ENCODE results near the gene HIVEP3. TPM values are rescaled to one million over a fixed set of nuclear protein-coding genes. Genes with fewer than 3 reads are reported as not detected.

Gene HIVEP3
- polyA plus RNA-seq, 1 donor (not counting 4 experiments of a cell fraction or from before 2014, with no cell fraction given) = 1.1 TPM

DNA sequence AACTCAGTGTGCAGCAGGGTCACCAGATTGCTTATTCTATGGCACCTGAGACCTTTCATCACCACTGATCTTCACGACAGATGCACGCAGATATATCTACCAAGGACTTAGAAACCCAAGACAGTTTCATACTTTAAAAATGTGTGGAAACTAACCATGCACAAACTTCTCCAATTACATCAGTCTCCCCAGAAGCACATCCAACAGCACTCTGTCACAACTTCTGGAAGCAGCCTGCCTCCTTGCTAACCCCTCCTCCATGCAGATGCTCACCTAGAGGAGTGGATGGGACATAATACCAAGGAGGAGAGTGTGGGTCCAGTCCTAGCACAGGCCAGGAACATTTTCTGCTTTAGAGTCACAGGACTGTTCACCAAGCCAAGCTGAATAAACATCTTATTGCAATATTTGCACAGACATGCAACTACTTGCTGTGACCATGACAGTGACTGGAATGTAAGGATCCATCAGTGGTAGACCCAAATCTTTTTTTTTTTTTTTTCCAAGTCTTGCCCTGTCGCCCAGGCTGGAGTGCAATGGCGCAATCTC is 69.4 kb downstream of the HIVEP3 start:
- Histone ChIP-seq H4K20me1 (ENCODE audit: control insufficient read depth, extremely low read depth, insufficient read depth, low read length) (no peaks in the 10 kb centered on the region), H3K4me3 (ENCODE audit: control insufficient read depth in 2 of 3, extremely low read depth in 1 of 3, insufficient read depth in 2 of 3, low read depth in 1 of 3, low read length in 3 of 3) (no peak overlapping the region), H3K36me3 (ENCODE audit: control insufficient read depth in 2 of 2, extremely low read depth in 1 of 2, insufficient read depth in 2 of 2, low read length in 2 of 2) (no peaks in the 10 kb centered on the region), H3K27ac (ENCODE audit: control insufficient read depth, insufficient read depth, low read length) (no peak overlapping the region), H3K9ac (ENCODE audit: control insufficient read depth, extremely low read depth, insufficient read depth, low read length) (no peak overlapping the region), H3K79me2 (ENCODE audit: control insufficient read depth, insufficient read depth, low read length) (no peaks in the 10 kb centered on the region), H3K27me3 (ENCODE audit: control insufficient read depth, extremely low read depth, insufficient read depth, low read length) (peaks cover 4% of the 10 kb centered on the region), H3K4me1 (ENCODE audit: control insufficient read depth, extremely low read depth, insufficient read depth, low read length) (peaks cover 19% of the 10 kb centered on the region), H3K4me2 (ENCODE audit: control insufficient read depth, extremely low read depth, insufficient read depth, low read depth, low read length) (no peak overlapping the region), H3K9me1 (ENCODE audit: control insufficient read depth, extremely low read depth, insufficient read depth, low read length) (no peaks in the 10 kb centered on the region), H3K9me3 (ENCODE audit: control insufficient read depth, low read depth, low read length) (no peaks in the 10 kb centered on the region), H2AFZ (ENCODE audit: control insufficient read depth, low read length) (no peak overlapping the region)
- dilution Hi-C loops (cut with MboI; ENCODE audit: extremely low pct_ligation_motif_present, low sequenced_read_pairs) = no loop called here
- TF ChIP-seq, protein P1, sequence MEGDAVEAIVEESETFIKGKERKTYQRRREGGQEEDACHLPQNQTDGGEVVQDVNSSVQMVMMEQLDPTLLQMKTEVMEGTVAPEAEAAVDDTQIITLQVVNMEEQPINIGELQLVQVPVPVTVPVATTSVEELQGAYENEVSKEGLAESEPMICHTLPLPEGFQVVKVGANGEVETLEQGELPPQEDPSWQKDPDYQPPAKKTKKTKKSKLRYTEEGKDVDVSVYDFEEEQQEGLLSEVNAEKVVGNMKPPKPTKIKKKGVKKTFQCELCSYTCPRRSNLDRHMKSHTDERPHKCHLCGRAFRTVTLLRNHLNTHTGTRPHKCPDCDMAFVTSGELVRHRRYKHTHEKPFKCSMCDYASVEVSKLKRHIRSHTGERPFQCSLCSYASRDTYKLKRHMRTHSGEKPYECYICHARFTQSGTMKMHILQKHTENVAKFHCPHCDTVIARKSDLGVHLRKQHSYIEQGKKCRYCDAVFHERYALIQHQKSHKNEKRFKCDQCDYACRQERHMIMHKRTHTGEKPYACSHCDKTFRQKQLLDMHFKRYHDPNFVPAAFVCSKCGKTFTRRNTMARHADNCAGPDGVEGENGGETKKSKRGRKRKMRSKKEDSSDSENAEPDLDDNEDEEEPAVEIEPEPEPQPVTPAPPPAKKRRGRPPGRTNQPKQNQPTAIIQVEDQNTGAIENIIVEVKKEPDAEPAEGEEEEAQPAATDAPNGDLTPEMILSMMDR (optimal IDR thresholded peaks at IDR 0.05 in 1 of 3, IDR thresholded peaks at IDR 0.05 in 1 of 3, conservative IDR thresholded peaks at IDR 0.05 in 1 of 3; ENCODE audit: extremely low read depth in 1 of 3, insufficient read depth in 2 of 3, low read length in 3 of 3) = no peak
- no peak for TF ChIP-seq EZH2 (IDR thresholded peaks at IDR 0.05; ENCODE audit: low read length)
- FAIRE-seq (peak; percentile 20), DNase-seq (ENCODE audit: low read depth, low spot score) (no peak)

DNA sequence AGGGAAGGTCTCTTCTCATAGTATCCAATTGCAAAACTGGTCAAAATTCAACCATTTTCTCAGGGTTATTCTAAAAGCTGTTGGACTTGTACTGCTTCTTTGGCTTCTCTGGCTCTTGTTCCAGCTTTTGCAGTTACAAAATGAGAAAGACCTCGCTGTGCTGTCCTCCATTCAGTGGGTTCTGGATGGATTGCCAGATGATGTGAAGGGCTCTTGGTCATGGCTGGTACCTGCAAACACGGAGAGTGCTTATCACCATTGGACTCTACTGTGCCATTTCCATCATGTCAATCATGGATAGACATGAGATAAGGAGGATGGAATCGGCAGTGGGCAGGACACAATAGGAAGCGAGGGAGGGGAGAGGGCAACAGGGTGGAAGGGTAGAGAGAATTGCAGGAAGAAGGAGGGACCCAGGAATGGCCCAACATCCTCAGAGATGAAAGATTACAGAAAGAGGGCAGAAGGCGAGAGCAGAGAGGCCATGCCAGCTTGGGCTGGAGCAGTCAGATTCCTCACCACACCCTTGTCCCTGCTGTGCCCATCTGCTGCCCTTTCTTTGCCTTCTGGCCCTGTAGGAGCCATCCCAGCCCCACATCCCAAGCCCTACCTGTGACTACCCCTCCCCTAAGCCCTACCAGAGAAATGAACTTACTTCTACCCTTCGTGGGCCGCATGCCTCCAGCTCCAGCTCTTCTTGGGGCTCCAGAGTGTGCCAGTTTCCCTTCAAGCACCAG is 70.3 kb downstream of the HIVEP3 start:
- Histone ChIP-seq H2AFZ (ENCODE audit: control insufficient read depth, low read length) (no peak overlapping the region), H3K27me3 (ENCODE audit: control insufficient read depth, extremely low read depth, insufficient read depth, low read length) (peaks cover 4% of the 10 kb centered on the region), H3K4me3 (ENCODE audit: control insufficient read depth in 2 of 3, extremely low read depth in 1 of 3, insufficient read depth in 2 of 3, low read depth in 1 of 3, low read length in 3 of 3) (no peak overlapping the region), H3K9ac (ENCODE audit: control insufficient read depth, extremely low read depth, insufficient read depth, low read length) (no peak overlapping the region), H3K79me2 (ENCODE audit: control insufficient read depth, insufficient read depth, low read length) (no peaks in the 10 kb centered on the region), H3K27ac (ENCODE audit: control insufficient read depth, insufficient read depth, low read length) (no peak overlapping the region), H3K9me1 (ENCODE audit: control insufficient read depth, extremely low read depth, insufficient read depth, low read length) (no peaks in the 10 kb centered on the region), H4K20me1 (ENCODE audit: control insufficient read depth, extremely low read depth, insufficient read depth, low read length) (no peaks in the 10 kb centered on the region), H3K9me3 (ENCODE audit: control insufficient read depth, low read depth, low read length) (no peaks in the 10 kb centered on the region), H3K4me2 (ENCODE audit: control insufficient read depth, extremely low read depth, insufficient read depth, low read depth, low read length) (no peak overlapping the region), H3K4me1 (ENCODE audit: control insufficient read depth, extremely low read depth, insufficient read depth, low read length) (peaks cover 19% of the 10 kb centered on the region), H3K36me3 (ENCODE audit: control insufficient read depth in 2 of 2, extremely low read depth in 1 of 2, insufficient read depth in 2 of 2, low read length in 2 of 2) (no peaks in the 10 kb centered on the region)
- dilution Hi-C loops (cut with MboI; ENCODE audit: extremely low pct_ligation_motif_present, low sequenced_read_pairs) = no loop called here
- FAIRE-seq = no peak
- no peak for TF ChIP-seq EZH2 (IDR thresholded peaks at IDR 0.05; ENCODE audit: low read length)
- TF ChIP-seq, protein P1 (optimal IDR thresholded peaks at IDR 0.05 in 1 of 3, IDR thresholded peaks at IDR 0.05 in 1 of 3, conservative IDR thresholded peaks at IDR 0.05 in 1 of 3; ENCODE audit: extremely low read depth in 1 of 3, insufficient read depth in 2 of 3, low read length in 3 of 3) = no peak
- no peak for DNase-seq (ENCODE audit: low read depth, low spot score)

All from keratinocyte (primary cell).